SK-N-SH treated with all-trans-retinoic acid at 6 μM for 48 hours (cell line): ENCODE results near the gene FCHSD2.

ENCODE experiments used
- GLIS3 ChIP-seq: fragments of 250-450 bp; sonication (Bioruptor Pico); IDR thresholded peaks from 2 replicates; pipeline ENCODE4 v1.5.0; 2020; ENCODE audit warnings: mild to moderate bottlenecking, moderate library complexity
- ISL1 ChIP-seq: fragments of 250-450 bp; sonication (Bioruptor Pico); IDR thresholded peaks from 2 replicates; pipeline ENCODE4 v2.1.2; 2022; ENCODE audit warnings: mild to moderate bottlenecking, moderate library complexity
- ZFP30 ChIP-seq: fragments of 450-650 bp; formaldehyde crosslinking; IDR thresholded peaks from 2 replicates; pipeline ENCODE4 v1.5.0; 2022; ENCODE audit warnings: mild to moderate bottlenecking, moderate library complexity

DNA sequence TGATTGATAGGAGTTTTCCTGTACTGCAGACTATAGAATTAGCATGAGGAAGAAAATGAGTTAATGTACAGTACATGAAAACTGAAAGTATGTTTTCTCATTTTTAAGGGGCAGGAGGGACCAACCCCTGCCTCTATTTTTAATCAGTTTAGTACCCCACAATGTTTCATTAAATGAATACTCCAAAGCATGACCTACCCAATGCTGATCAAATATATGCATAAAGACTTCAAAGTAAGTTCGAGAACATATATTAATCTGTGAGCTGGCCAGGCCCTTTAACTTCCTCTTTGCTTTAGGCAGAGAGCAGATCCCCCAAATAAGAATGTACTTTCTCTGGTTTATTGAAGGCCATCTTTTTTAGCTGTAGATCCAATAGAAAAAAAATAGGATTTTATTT is 161.0 kb downstream of the FCHSD2 start:
- no peak for TF ChIP-seq GLIS3 (CRISPR knock-in tag)
- TF ChIP-seq ISL1, result no peak
- no peak for TF ChIP-seq ZFP30
